Fibroblast of lung (primary cell): ENCODE results near the gene PCGF1. TPM values are rescaled to one million over a fixed set of nuclear protein-coding genes. Genes with fewer than 3 reads are reported as not detected.
A peak's percentile ranks its signal among the peaks of the same experiment; 100 is the strongest.

Experiments
- DNase-seq, 2 donors: peaks; one replicate each; pipeline versions ENCODE4 v3.0.0 to v3.0.0-alpha.2; 2010; ENCODE audit warnings: low read depth in 2 of 2
- H2AFZ ChIP-seq: 2 replicates; pipeline ENCODE4 v1.5.1; 2012; ENCODE audit warnings: low read length, control low read depth, inconsistent platforms
- H3K27ac ChIP-seq: 2 replicates; pipeline ENCODE4 v1.5.1; 2011; ENCODE audit warnings: low read length, control low read depth; ENCODE audit not compliant: insufficient read depth
- H3K27me3 ChIP-seq: 2 replicates; pipeline ENCODE4 v1.5.1; 2011; ENCODE audit warnings: mild to moderate bottlenecking, low read length; ENCODE audit not compliant: control insufficient read depth, insufficient read depth
- H3K36me3 ChIP-seq: 2 replicates; pipeline ENCODE4 v1.5.1; 2011; ENCODE audit warnings: low read length; ENCODE audit not compliant: control insufficient read depth, insufficient read depth
- H3K4me1 ChIP-seq: 2 replicates; pipeline ENCODE4 v1.5.1; 2011; ENCODE audit warnings: low read length; ENCODE audit not compliant: control insufficient read depth, insufficient read depth; ENCODE audit errors: extremely low read depth
- H3K4me2 ChIP-seq: 2 replicates; pipeline ENCODE4 v1.5.1; 2011; ENCODE audit warnings: low read length, control low read depth; ENCODE audit not compliant: insufficient read depth; ENCODE audit errors: extremely low read depth
- H3K4me3 ChIP-seq, 4 experiments: fragments of 200-600 bp in 1 of 4; sonication (generic) in 1 of 4; replicated peaks in 1 of 4; 2 replicates each; pipeline ENCODE4 v1.5.1; 2011 to 2016; ENCODE audit warnings: low read length in 4 of 4, low read depth in 3 of 4, mild to moderate bottlenecking in 3 of 4, control low read depth in 2 of 4, inconsistent platforms in 1 of 4, mixed read lengths in 1 of 4; ENCODE audit not compliant: insufficient read depth in 1 of 4; ENCODE audit errors: control extremely low read depth in 1 of 4
- H3K79me2 ChIP-seq: 2 replicates; pipeline ENCODE4 v1.5.1; 2012; ENCODE audit warnings: mild to moderate bottlenecking, low read length, inconsistent platforms; ENCODE audit not compliant: control insufficient read depth, insufficient read depth
- H3K9ac ChIP-seq: 2 replicates; pipeline ENCODE4 v1.5.1; 2011; ENCODE audit warnings: mild to moderate bottlenecking, low read length, control low read depth; ENCODE audit not compliant: insufficient read depth
- H3K9me3 ChIP-seq: 2 replicates; pipeline ENCODE4 v1.5.1; 2012; ENCODE audit warnings: low read depth, low read length; ENCODE audit not compliant: control insufficient read depth, insufficient read depth
- H4K20me1 ChIP-seq: 2 replicates; pipeline ENCODE4 v1.5.1; 2011; ENCODE audit warnings: low read length; ENCODE audit not compliant: control insufficient read depth, insufficient read depth; ENCODE audit errors: extremely low read depth
- CTCF ChIP-seq, 2 donors: IDR thresholded peaks in 1 of 2; conservative IDR thresholded peaks in 1 of 2; 1 replicate in 1 of 2; 2 replicates in 1 of 2; pipeline ENCODE4 v1.5.1; 2011 to 2012; ENCODE audit warnings: low read length in 2 of 2, control low read depth in 1 of 2, inconsistent platforms in 1 of 2, low read depth in 1 of 2, mild to moderate bottlenecking in 1 of 2
- EZH2 ChIP-seq: IDR thresholded peaks from 2 replicates; pipeline ENCODE4 v1.5.1; 2012; ENCODE audit warnings: low read length, control low read depth, mild to moderate bottlenecking; ENCODE audit errors: missing control alignments
- polyA plus RNA-seq, 2 donors: library from polyadenylated mRNA; depleted of rRNA in 1 of 2; stranded (reverse) in 1 of 2; unstranded in 1 of 2; fragments of >200 nt; gene quantifications; 2 replicates each; pipeline ENCODE4 v1.2.1, GENCODE V29; 2011 to 2012; ENCODE audit warnings: missing spikeins in 1 of 2
- total RNA-seq: library from RNA; depleted of rRNA; stranded (reverse); fragments of >200 nt; gene quantifications from 2 replicates; pipeline ENCODE4 v1.2.1, GENCODE V29; 2014

The PCGF1 gene
- total and polyA plus RNA-seq, 2 donors (not counting 1 experiment from before 2014, with no cell fraction given), result 23.8 to 35.5 TPM

- H3K4me3 ChIP-seq, result no peak overlapping the region
- no peak overlapping the region for H3K9ac ChIP-seq
- DNase-seq, result no peak
- no peaks in the 10 kb centered on the region for H4K20me1 ChIP-seq
- no peak for TF ChIP-seq CTCF (conservative IDR thresholded peaks at IDR 0.05 in 1 of 2, IDR thresholded peaks at IDR 0.05 in 1 of 2; ENCODE audit: low read depth in 1 of 2, low read length in 2 of 2)
- TF ChIP-seq EZH2, result no peak
- H3K27me3 ChIP-seq, result no peaks in the 10 kb centered on the region
- no peaks in the 10 kb centered on the region for H3K9me3 ChIP-seq
- peaks cover 18% of the 10 kb centered on the region for H3K36me3 ChIP-seq
- no peak overlapping the region for H3K4me2 ChIP-seq
- H2AFZ ChIP-seq, result no peak overlapping the region
- no peak overlapping the region for H3K27ac ChIP-seq
- H3K79me2 ChIP-seq, result peaks cover 25% of the 10 kb centered on the region
- peaks cover 7% of the 10 kb centered on the region for H3K4me1 ChIP-seq
These were observed 19.2 kb upstream of the PCGF1 start for GRCh38 chr2:74526649-74527230.

- H4K20me1 ChIP-seq, result no peaks in the 10 kb centered on the region
- peak in 1 of 2 donors; percentile 44 for DNase-seq
- no peak within 1 kb of the TSS for H3K9ac ChIP-seq
- peaks cover 5% of the 10 kb centered on the region for H3K4me1 ChIP-seq
- H2AFZ ChIP-seq, result no peak within 1 kb of the TSS
- no peak within 1 kb of the TSS for H3K27ac ChIP-seq
- no peak within 1 kb of the TSS for H3K4me3 ChIP-seq
- no peaks in the 10 kb centered on the region for H3K9me3 ChIP-seq
- no peaks in the 10 kb centered on the region for H3K27me3 ChIP-seq
- peaks cover 25% of the 10 kb centered on the region for H3K79me2 ChIP-seq
- H3K36me3 ChIP-seq, result peaks cover 18% of the 10 kb centered on the region
- no peak for TF ChIP-seq CTCF (conservative IDR thresholded peaks at IDR 0.05 in 1 of 2, IDR thresholded peaks at IDR 0.05 in 1 of 2; ENCODE audit: low read depth in 1 of 2, low read length in 2 of 2)
- no peak for TF ChIP-seq EZH2
- no peak within 1 kb of the TSS for H3K4me2 ChIP-seq
These were observed 18.5 kb upstream of the PCGF1 start, which contains the start of gene DQX1 for GRCh38 chr2:74525717-74526648. Gene DQX1 (minus strand): TSS chr2:74526231. CDS start chr2:74525729, 502 bp downstream.

GRCh38 chr2:74524955-74525716 is 17.6 kb upstream of the PCGF1 start:
- H2AFZ ChIP-seq, result no peak overlapping the region
- H3K4me3 ChIP-seq, result no peak overlapping the region
- H3K27ac ChIP-seq, result no peak overlapping the region
- no peak overlapping the region for H3K4me2 ChIP-seq
- H3K9ac ChIP-seq, result no peak overlapping the region
- H3K4me1 ChIP-seq, result no peaks in the 10 kb centered on the region
- no peak for TF ChIP-seq EZH2
- no peak for TF ChIP-seq CTCF (conservative IDR thresholded peaks at IDR 0.05 in 1 of 2, IDR thresholded peaks at IDR 0.05 in 1 of 2; ENCODE audit: low read depth in 1 of 2, low read length in 2 of 2)
- peaks cover 7% of the 10 kb centered on the region for H3K27me3 ChIP-seq
- peaks cover 18% of the 10 kb centered on the region for H3K36me3 ChIP-seq
- no peaks in the 10 kb centered on the region for H3K9me3 ChIP-seq
- H3K79me2 ChIP-seq, result peaks cover 23% of the 10 kb centered on the region
- no peak for DNase-seq
- no peaks in the 10 kb centered on the region for H4K20me1 ChIP-seq
